ENCODE results near the gene ATP5PD. TPM values are rescaled to one million over a fixed set of nuclear protein-coding genes. Genes with fewer than 3 reads are reported as not detected.
A peak's percentile ranks its signal among the peaks of the same experiment; 100 is the strongest.

Gene ATP5PD
- polyA plus RNA-seq, 1 donor (not counting 4 experiments of a cell fraction or from before 2014, with no cell fraction given): 276 TPM

DNA sequence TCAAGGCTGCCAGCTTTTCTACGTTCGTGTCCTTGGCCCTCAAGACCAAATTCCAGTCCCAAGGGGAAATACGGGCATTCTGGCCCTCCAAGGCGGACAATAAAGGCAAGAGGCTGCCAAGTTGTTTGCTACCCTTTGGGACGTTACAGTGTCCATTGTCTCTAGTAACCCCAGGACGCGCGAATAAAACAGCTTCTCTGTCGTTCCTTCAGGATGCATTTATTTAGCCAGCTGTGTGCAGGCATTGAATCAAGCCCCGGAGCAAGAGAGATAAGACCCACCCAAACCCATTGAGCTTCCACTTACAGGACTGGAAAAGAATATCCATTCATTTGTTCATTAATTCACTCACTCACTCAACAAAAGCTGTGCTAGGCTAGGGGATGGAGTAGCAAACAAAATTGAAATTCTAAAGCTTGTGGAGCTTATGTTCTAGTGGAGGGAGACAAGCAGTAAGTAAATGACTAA lies 33.6 kb downstream of the ATP5PD start:
- DNase-seq (ENCODE audit: low read depth, low spot score): no peak
- dilution Hi-C loops (cut with MboI; ENCODE audit: extremely low pct_ligation_motif_present, low sequenced_read_pairs): no loop called here
- Histone ChIP-seq H2AFZ (ENCODE audit: control insufficient read depth, low read length) (no peak overlapping the region), H3K27me3 (ENCODE audit: control insufficient read depth, extremely low read depth, insufficient read depth, low read length) (no peaks in the 10 kb centered on the region), H3K4me3 (ENCODE audit: control insufficient read depth in 2 of 3, extremely low read depth in 1 of 3, insufficient read depth in 2 of 3, low read depth in 1 of 3, low read length in 3 of 3) (peak overlapping the region; percentile 75 to 90 (median 87)), H3K9me1 (ENCODE audit: control insufficient read depth, extremely low read depth, insufficient read depth, low read length) (peaks cover 4% of the 10 kb centered on the region), H3K27ac (ENCODE audit: control insufficient read depth, insufficient read depth, low read length) (peak overlapping the region; percentile 61), H3K36me3 (ENCODE audit: control insufficient read depth in 2 of 2, extremely low read depth in 1 of 2, insufficient read depth in 2 of 2, low read length in 2 of 2) (peaks cover 0 to 2% of the 10 kb centered on the region in 2 experiments), H3K9ac (ENCODE audit: control insufficient read depth, extremely low read depth, insufficient read depth, low read length) (peak overlapping the region; percentile 76), H3K9me3 (ENCODE audit: control insufficient read depth, low read depth, low read length) (no peaks in the 10 kb centered on the region), H3K4me2 (ENCODE audit: control insufficient read depth, extremely low read depth, insufficient read depth, low read depth, low read length) (peak overlapping the region; percentile 96), H4K20me1 (ENCODE audit: control insufficient read depth, extremely low read depth, insufficient read depth, low read length) (no peaks in the 10 kb centered on the region), H3K4me1 (ENCODE audit: control insufficient read depth, extremely low read depth, insufficient read depth, low read length) (peaks cover 21% of the 10 kb centered on the region), H3K79me2 (ENCODE audit: control insufficient read depth, insufficient read depth, low read length) (peaks cover 26% of the 10 kb centered on the region)
- no peak for FAIRE-seq
- TF ChIP-seq EZH2 (IDR thresholded peaks at IDR 0.05; ENCODE audit: low read length): no peak
- TF ChIP-seq, protein P1, sequence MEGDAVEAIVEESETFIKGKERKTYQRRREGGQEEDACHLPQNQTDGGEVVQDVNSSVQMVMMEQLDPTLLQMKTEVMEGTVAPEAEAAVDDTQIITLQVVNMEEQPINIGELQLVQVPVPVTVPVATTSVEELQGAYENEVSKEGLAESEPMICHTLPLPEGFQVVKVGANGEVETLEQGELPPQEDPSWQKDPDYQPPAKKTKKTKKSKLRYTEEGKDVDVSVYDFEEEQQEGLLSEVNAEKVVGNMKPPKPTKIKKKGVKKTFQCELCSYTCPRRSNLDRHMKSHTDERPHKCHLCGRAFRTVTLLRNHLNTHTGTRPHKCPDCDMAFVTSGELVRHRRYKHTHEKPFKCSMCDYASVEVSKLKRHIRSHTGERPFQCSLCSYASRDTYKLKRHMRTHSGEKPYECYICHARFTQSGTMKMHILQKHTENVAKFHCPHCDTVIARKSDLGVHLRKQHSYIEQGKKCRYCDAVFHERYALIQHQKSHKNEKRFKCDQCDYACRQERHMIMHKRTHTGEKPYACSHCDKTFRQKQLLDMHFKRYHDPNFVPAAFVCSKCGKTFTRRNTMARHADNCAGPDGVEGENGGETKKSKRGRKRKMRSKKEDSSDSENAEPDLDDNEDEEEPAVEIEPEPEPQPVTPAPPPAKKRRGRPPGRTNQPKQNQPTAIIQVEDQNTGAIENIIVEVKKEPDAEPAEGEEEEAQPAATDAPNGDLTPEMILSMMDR (optimal IDR thresholded peaks at IDR 0.05 in 1 of 3, IDR thresholded peaks at IDR 0.05 in 1 of 3, conservative IDR thresholded peaks at IDR 0.05 in 1 of 3; ENCODE audit: extremely low read depth in 1 of 3, insufficient read depth in 2 of 3, low read length in 3 of 3): no peak

DNA sequence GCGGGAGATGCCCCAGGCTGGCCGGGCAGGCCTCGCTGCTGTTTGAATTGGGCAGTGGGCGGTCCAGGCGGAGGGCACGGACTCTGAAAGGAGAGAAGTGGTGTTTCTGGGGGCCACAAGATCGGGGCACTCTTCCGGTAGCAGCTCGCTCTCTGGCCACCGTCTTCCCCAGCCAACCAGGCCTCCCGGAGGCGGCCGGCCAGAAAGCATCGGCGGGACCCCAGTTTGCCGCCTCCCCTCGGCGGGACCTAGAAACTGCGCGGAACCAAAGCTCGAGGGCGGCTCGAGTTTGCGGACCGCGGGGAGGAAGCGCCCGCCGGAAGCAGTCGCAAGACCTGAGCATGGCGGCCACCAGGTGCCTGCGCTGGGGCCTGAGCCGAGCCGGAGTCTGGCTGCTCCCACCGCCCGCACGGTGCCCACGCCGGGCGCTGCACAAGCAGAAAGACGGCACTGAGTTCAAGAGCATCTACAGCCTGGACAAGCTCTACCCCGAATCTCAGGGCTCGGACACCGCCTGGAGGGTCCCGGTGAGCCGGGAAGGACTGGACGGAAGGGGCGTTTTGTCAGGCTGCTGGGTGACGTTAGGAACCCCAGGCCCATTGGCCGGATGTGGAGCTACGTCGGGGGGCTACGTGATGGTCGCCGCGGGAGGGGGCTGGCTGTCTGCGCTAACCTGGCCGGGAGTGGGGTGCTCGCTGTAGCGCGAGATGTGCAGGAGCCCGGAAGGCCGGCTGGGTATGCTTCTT lies 34.2 kb downstream of the ATP5PD start, which contains the start of gene MRPL58:
Gene MRPL58, plus strand, starts transcription at position 325 of the 746 bp plus-strand sequence. Its CDS starts 17 bp downstream, at position 342.
- dilution Hi-C loops (cut with MboI; ENCODE audit: extremely low pct_ligation_motif_present, low sequenced_read_pairs): no loop called here
- Histone ChIP-seq H3K36me3 (ENCODE audit: control insufficient read depth in 2 of 2, extremely low read depth in 1 of 2, insufficient read depth in 2 of 2, low read length in 2 of 2) (peaks cover 0 to 2% of the 10 kb centered on the region in 2 experiments), H3K27ac (ENCODE audit: control insufficient read depth, insufficient read depth, low read length) (peak within 1 kb of the TSS; percentile 61), H3K4me3 (ENCODE audit: control insufficient read depth in 2 of 3, extremely low read depth in 1 of 3, insufficient read depth in 2 of 3, low read depth in 1 of 3, low read length in 3 of 3) (peak within 1 kb of the TSS; percentile 75 to 90 (median 87)), H3K9me1 (ENCODE audit: control insufficient read depth, extremely low read depth, insufficient read depth, low read length) (peaks cover 4% of the 10 kb centered on the region), H3K9ac (ENCODE audit: control insufficient read depth, extremely low read depth, insufficient read depth, low read length) (peak within 1 kb of the TSS; percentile 76), H3K79me2 (ENCODE audit: control insufficient read depth, insufficient read depth, low read length) (peaks cover 26% of the 10 kb centered on the region), H2AFZ (ENCODE audit: control insufficient read depth, low read length) (peak within 1 kb of the TSS; percentile 94), H3K27me3 (ENCODE audit: control insufficient read depth, extremely low read depth, insufficient read depth, low read length) (no peaks in the 10 kb centered on the region), H3K9me3 (ENCODE audit: control insufficient read depth, low read depth, low read length) (no peaks in the 10 kb centered on the region), H3K4me1 (ENCODE audit: control insufficient read depth, extremely low read depth, insufficient read depth, low read length) (peaks cover 21% of the 10 kb centered on the region), H4K20me1 (ENCODE audit: control insufficient read depth, extremely low read depth, insufficient read depth, low read length) (no peaks in the 10 kb centered on the region), H3K4me2 (ENCODE audit: control insufficient read depth, extremely low read depth, insufficient read depth, low read depth, low read length) (peak within 1 kb of the TSS; percentile 98)
- no peak for FAIRE-seq
- no peak for DNase-seq (ENCODE audit: low read depth, low spot score)
- TF ChIP-seq, protein P1 (optimal IDR thresholded peaks at IDR 0.05 in 1 of 3, IDR thresholded peaks at IDR 0.05 in 1 of 3, conservative IDR thresholded peaks at IDR 0.05 in 1 of 3; ENCODE audit: extremely low read depth in 1 of 3, insufficient read depth in 2 of 3, low read length in 3 of 3): peak in 1 of 3 experiments; percentile 70
- TF ChIP-seq EZH2 (IDR thresholded peaks at IDR 0.05; ENCODE audit: low read length): no peak

All from keratinocyte (primary cell).